IPS-18c (cell line): ENCODE data around the gene OR52L1.
"Not testable (repeated sequence)": the region's sequence is repeated elsewhere in the genome, so short reads cannot be mapped to it uniquely, and the experiment has no call there.

Source experiments
- H3K4me3 ChIP-seq: 2 replicates; pipeline ENCODE4 v1.7.0; 2013; ENCODE audit warnings: low read depth, mild to moderate bottlenecking, low read length, moderate library complexity; ENCODE audit not compliant: insufficient read depth
- H3K9me3 ChIP-seq: one replicate; pipeline ENCODE4 v1.6.1; 2013; ENCODE audit warnings: mild to moderate bottlenecking, low read length, moderate library complexity; ENCODE audit not compliant: control insufficient read depth, insufficient read depth

OR52L1 gene

GRCh38 chr11:5966958-5967357, 19.8 kb downstream of the OR52L1 start:
- no peaks in the 10 kb centered on the region for H3K9me3 ChIP-seq

GRCh38 chr11:5960704-5961320, 26.0 kb downstream of the OR52L1 start:
- H3K4me3 ChIP-seq, H3K9me3 ChIP-seq: not testable (repeated sequence)

More at GRCh38 chr11:5966958-5967357, 19.8 kb downstream of the OR52L1 start:
- no peak overlapping the region for H3K4me3 ChIP-seq

GRCh38 chr11:5955586-5955985, 31.2 kb downstream of the OR52L1 start:
- no peaks in the 10 kb centered on the region for H3K9me3 ChIP-seq
- H3K4me3 ChIP-seq: no peak overlapping the region

- no peak within 1 kb of the TSS for H3K4me3 ChIP-seq
- no peaks in the 10 kb centered on the region for H3K9me3 ChIP-seq
These were observed 44.8 kb downstream of the OR52L1 start, which contains the start of gene OR56A3 for GRCh38 chr11:5941951-5942350. TSS of gene OR56A3 (plus strand) at chr11:5942251. CDS start at chr11:5947347, 5,096 bp downstream.

- no peaks in the 10 kb centered on the region for H3K9me3 ChIP-seq
- H3K4me3 ChIP-seq: no peak overlapping the region
These were observed 46.0 kb downstream of the OR52L1 start for GRCh38 chr11:5940748-5941147.

- no peak overlapping the region for H3K4me3 ChIP-seq
These were observed 48.2 kb downstream of the OR52L1 start for GRCh38 chr11:5938603-5938965.

GRCh38 chr11:5937868-5938602, 48.8 kb downstream of the OR52L1 start:
- Histone ChIP-seq H3K4me3 (no peak overlapping the region), H3K9me3 (no peaks in the 10 kb centered on the region)

More at GRCh38 chr11:5938603-5938965, 48.2 kb downstream of the OR52L1 start:
- H3K9me3 ChIP-seq: no peaks in the 10 kb centered on the region
